NCI-H524 treated with DMSO at 0.1 percent for 48 hours (cell line): ENCODE results near the gene SYCP2L.

Source experiments
- DNase-seq: peaks from one replicate; lab custom pipeline; 2025; lab: John Stamatoyannopoulos, UW

Gene SYCP2L

GRCh38 chr6:11008821-11009220, 122.0 kb downstream of the SYCP2L start:
- DNase-seq: no peak

DNA sequence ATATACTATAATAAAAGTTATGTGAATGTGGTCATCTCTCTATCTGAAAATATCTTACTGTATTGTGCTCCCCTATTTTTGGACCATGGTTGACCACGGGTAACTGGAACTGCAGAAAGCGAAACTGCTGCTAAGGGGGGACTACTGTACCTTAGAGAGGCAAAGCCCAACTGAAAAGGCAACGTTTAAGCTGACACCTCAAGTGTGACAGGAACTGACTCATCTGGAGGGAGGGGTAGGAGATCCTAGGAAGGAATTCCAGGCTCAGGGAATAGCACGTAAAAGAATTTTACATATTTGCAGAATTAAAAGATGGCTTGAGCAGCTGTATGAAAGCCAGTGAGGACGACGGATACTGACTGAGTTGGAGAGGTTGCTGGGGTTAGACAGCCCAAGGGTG, 122.5 kb downstream of the SYCP2L start:
- no peak for DNase-seq

- DNase-seq: no peak
These were observed 125.0 kb downstream of the SYCP2L start for GRCh38 chr6:11011787-11012234.

DNA sequence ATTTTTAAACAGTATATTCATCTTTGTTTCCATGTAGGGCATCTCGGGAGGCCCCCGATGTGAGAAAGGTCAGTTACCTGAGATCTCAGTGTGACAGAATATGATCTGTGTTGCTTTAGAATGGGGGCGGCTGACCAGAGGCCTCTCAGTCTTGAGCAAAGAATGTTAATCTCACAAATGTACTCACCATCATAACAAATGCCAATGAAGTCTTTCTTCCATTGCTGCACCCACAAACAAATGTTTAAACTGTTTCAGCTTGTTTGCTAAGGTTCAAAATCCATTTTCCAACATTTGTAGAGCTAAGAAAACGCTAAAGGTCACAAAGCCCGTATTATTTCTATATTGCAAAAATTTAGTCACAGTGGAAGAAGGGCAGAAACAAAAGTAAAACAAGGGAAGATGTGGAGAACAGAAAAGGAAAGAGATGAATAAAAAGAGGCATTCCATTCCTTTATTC, 125.5 kb downstream of the SYCP2L start:
- no peak for DNase-seq

DNA sequence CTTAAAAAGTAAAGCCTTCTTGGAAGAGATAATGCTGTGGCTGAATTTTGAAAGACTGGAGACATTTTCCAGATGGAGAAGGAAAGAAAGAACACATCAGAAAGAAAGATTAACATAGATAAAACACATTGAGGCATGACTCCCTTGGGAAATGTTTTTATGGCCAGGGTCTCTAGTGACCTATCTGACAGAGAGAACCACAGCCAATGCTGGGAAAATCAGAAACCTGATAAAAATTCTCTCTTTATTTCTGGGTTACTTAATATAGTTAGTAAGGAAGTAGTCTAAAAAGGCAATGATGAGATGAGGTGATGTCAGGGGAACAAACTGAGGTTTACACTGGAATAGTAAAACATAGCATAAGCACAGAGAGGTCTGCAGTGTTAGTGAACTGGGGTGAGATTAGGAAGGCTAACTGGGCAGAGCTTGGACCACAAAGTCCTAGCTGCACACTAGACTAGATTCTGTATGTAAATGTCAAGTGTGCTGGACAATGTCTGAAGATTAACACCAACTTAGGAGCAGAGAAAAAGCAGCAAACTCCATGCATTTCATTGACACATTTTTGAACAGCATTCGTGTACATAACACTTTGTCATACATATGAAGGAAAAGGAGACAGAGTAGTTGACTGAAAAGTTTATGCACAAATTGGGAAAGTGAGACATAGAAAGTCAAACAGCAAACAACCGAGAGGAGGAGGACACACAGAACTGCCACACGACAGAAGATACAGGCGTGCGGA, 126.3 kb downstream of the SYCP2L start:
- DNase-seq: no peak

DNA sequence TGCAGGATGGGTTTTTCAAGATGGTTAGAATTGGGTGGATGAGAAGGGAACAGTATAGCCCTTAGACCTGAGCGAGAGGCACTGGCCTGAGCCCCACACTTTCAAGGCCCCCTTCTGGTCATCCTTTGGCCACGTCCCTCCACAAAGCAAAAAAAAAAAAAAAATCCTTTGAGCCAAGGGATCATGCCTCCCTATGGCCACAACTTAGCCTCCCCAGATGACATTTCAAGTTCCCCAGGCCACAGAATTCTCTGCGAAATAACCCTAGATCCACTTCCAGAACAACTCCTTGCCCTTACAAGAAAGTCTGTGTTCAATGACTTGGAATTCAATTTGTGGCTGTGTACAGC, 126.8 kb downstream of the SYCP2L start:
- DNase-seq: no peak

- DNase-seq: no peak
These were observed 128.2 kb downstream of the SYCP2L start for GRCh38 chr6:11015102-11015501.

GRCh38 chr6:11016452-11016851, 129.6 kb downstream of the SYCP2L start:
- no peak for DNase-seq

DNA sequence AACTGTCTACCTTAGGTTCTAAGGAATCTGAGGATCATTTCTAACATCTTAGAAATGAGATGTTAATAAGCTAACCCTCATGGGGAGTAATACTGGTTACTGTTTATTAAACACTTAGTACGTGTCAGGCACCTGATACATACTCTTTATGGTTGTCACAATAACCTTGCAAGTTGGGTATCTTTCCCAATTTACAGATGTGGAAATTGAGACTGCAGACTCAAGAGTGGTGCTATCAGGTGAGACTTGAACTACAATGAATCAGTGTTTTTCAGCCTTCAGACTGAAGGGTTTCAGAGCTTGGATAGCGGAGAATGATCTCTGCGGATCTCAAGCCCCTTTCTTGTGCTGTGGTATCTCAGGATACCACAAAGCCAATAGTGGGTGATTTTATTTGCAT, 130.2 kb downstream of the SYCP2L start:
- DNase-seq: no peak

DNA sequence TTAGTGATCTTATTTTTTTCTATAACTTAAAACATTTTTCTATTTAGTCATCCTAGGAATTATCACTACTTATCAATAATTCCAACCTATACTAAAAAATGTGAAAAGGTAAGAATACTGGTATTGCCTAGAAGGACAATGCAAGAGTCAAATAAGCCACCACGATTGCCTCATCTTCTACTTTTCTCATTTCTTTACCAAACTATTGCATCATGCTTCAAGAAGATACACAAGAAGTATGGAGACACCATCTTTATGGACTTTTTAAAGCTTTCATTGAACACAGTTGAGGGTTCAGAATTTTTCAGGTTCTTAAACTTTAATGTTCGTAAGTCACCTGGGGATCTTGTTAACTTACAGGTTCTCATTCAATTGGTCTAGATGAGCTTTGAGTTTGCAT, 131.4 kb downstream of the SYCP2L start:
- DNase-seq: no peak

- no peak for DNase-seq
These were observed 134.2 kb downstream of the SYCP2L start for GRCh38 chr6:11021003-11021402.

- DNase-seq: no peak
These were observed 134.9 kb downstream of the SYCP2L start for GRCh38 chr6:11021714-11022113.

GRCh38 chr6:11023032-11023431, 136.2 kb downstream of the SYCP2L start:
- no peak for DNase-seq
